Hematopoietic multipotent progenitor cell treated with erythropoietin and hydrocortisone succinate and interleukin-3 and kit ligand, for 15 days (in vitro differentiated cells): ENCODE measurements around the gene FYTTD1.
"Not testable (repeated sequence)": the region's sequence is repeated elsewhere in the genome, so short reads cannot be mapped to it uniquely, and the experiment has no call there.

Source experiments
- DNase-seq: peaks from one replicate; pipeline ENCODE4 v3.0.0-alpha.2; 2015; ENCODE audit warnings: low spot score

FYTTD1 gene

GRCh38 chr3:197749601-197750395, at the start of gene FYTTD1:
Gene FYTTD1 (plus strand): TSS chr3:197749883. CDS start chr3:197749972, 89 bp downstream.
- DNase-seq = peak; percentile 80

GRCh38 chr3:197700095-197700494, 49.6 kb upstream of the FYTTD1 start:
- DNase-seq = no peak

- DNase-seq = no peak
Observed at GRCh38 chr3:197701841-197702240, 47.8 kb upstream of the FYTTD1 start.

- DNase-seq = no peak
Observed at GRCh38 chr3:197706658-197707057, 43.0 kb upstream of the FYTTD1 start.

- DNase-seq = no peak
Observed at GRCh38 chr3:197709135-197709534, 40.5 kb upstream of the FYTTD1 start.

GRCh38 chr3:197710965-197711364, 38.7 kb upstream of the FYTTD1 start:
- DNase-seq = not testable (repeated sequence)

GRCh38 chr3:197711973-197712707, 37.5 kb upstream of the FYTTD1 start:
- DNase-seq = peak; percentile 11

- DNase-seq = no peak
Observed at GRCh38 chr3:197713477-197713822, 36.2 kb upstream of the FYTTD1 start.

GRCh38 chr3:197714251-197714650, 35.4 kb upstream of the FYTTD1 start:
- no peak for DNase-seq

GRCh38 chr3:197718891-197719290, 30.8 kb upstream of the FYTTD1 start:
- no peak for DNase-seq

- DNase-seq = no peak
Observed at GRCh38 chr3:197720694-197721093, 29.0 kb upstream of the FYTTD1 start.

- DNase-seq = no peak
Observed at GRCh38 chr3:197722734-197723133, 26.9 kb upstream of the FYTTD1 start.

- DNase-seq = not testable (repeated sequence)
Observed at GRCh38 chr3:197727878-197728277, 21.8 kb upstream of the FYTTD1 start.

GRCh38 chr3:197728487-197728886, 21.2 kb upstream of the FYTTD1 start:
- DNase-seq = no peak

- DNase-seq = no peak
Observed at GRCh38 chr3:197730200-197730599, 19.5 kb upstream of the FYTTD1 start.

GRCh38 chr3:197730770-197731169, 18.9 kb upstream of the FYTTD1 start:
- not testable (repeated sequence) for DNase-seq

GRCh38 chr3:197731483-197731882, 18.2 kb upstream of the FYTTD1 start:
- not testable (repeated sequence) for DNase-seq

- no peak for DNase-seq
Observed at GRCh38 chr3:197733042-197733441, 16.6 kb upstream of the FYTTD1 start.

GRCh38 chr3:197734667-197735318, 14.9 kb upstream of the FYTTD1 start:
- no peak for DNase-seq

- DNase-seq = no peak
Observed at GRCh38 chr3:197736010-197736490, 13.6 kb upstream of the FYTTD1 start.

- peak; percentile 82 for DNase-seq
Observed at GRCh38 chr3:197736491-197737318, 13.0 kb upstream of the FYTTD1 start, which contains the start of gene RUBCN. Gene RUBCN (minus strand): TSS chr3:197736904. CDS start chr3:197736719, 185 bp downstream.

GRCh38 chr3:197737319-197737649, 12.4 kb upstream of the FYTTD1 start:
- no peak for DNase-seq
